Measurements from ENCODE around the gene TRPM5. TPM values are rescaled to one million over a fixed set of nuclear protein-coding genes. Genes with fewer than 3 reads are reported as not detected.
"Not testable (repeated sequence)": the region's sequence is repeated elsewhere in the genome, so short reads cannot be mapped to it uniquely, and the experiment has no call there.

TRPM5 gene
- total and polyA plus RNA-seq, 2 experiments from 2014 or later, result not detected

- TF ChIP-seq JUNB (IDR thresholded peaks at IDR 0.05; ENCODE audit: unreplicated experiment) (no peak), POLR2AphosphoS5 (IDR thresholded peaks at IDR 0.05; ENCODE audit: low read depth) (no peak), NANOG (IDR thresholded peaks at IDR 0.05; ENCODE audit: borderline replicate concordance) (no peak), EZH2phosphoT487 (IDR thresholded peaks at IDR 0.05; ENCODE audit: unreplicated experiment) (no peak), ETS1 (IDR thresholded peaks at IDR 0.05) (no peak)
These were observed 37.9 kb upstream of the TRPM5 start (continued) for GRCh38 chr11:2482204-2482603.

- TF ChIP-seq EZH2 (IDR thresholded peaks at IDR 0.05; ENCODE audit: low read depth, unreplicated experiment), result no peak
- TF ChIP-seq ETS1 (IDR thresholded peaks at IDR 0.05), result no peak
- no peak for TF ChIP-seq NANOG (IDR thresholded peaks at IDR 0.05; ENCODE audit: borderline replicate concordance)
- no peak for TF ChIP-seq ZNF114 (CRISPR knock-in tag; IDR thresholded peaks at IDR 0.05)
- Histone ChIP-seq H3F3A (replicated peaks; ENCODE audit: low read depth) (no peaks in the 10 kb centered on the region), H3K36me3 (ENCODE audit: insufficient read depth) (no peaks in the 10 kb centered on the region), H3K9me2 (ENCODE audit: insufficient read depth) (0 out of 2 replicates have a peak, but pooled peaks cover 3% of the 10 kb centered on the region), H4K20me1 (replicated peaks; ENCODE audit: insufficient read depth) (no peaks in the 10 kb centered on the region), H3K4me2 (no peak overlapping the region), H3K79me2 (replicated peaks; ENCODE audit: insufficient read depth) (no peaks in the 10 kb centered on the region), H3K27ac (ENCODE audit: low read depth) (no peak overlapping the region), H3K4me1 (ENCODE audit: insufficient read depth) (no peaks in the 10 kb centered on the region), H3K4me3 (no peak overlapping the region), H3K27me3 (ENCODE audit: insufficient read depth) (peaks cover 74% of the 10 kb centered on the region), H2AFZ (no peak overlapping the region)
- H3K4me3 Mint-ChIP-seq, result no peak overlapping the region
- H3K36me3 Mint-ChIP-seq (ENCODE audit: low read depth), result peaks cover 13% of the 10 kb centered on the region
- no peaks in the 10 kb centered on the region for H3K4me1 Mint-ChIP-seq
- ATAC-seq (no peak), DNase-seq (ENCODE audit: low spot score) (no peak)
- peaks cover 46% of the 10 kb centered on the region for H3K9me3 Mint-ChIP-seq
- no peak overlapping the region for H3K27ac Mint-ChIP-seq
- peaks cover 70% of the 10 kb centered on the region for H3K27me3 Mint-ChIP-seq (ENCODE audit: insufficient read depth, low read depth, poor library complexity)
These were observed 36.9 kb upstream of the TRPM5 start for GRCh38 chr11:2481253-2481652.

- no peaks in the 10 kb centered on the region for H3K36me3 ChIP-seq (ENCODE audit: insufficient read depth)
- H3K4me1 ChIP-seq (ENCODE audit: insufficient read depth), result no peaks in the 10 kb centered on the region
- no peak overlapping the region for H3K27ac ChIP-seq (ENCODE audit: low read depth)
- H3K9me3 Mint-ChIP-seq, result peaks cover 46% of the 10 kb centered on the region
- DNase-seq (ENCODE audit: low spot score), result no peak
- peaks cover 74% of the 10 kb centered on the region for H3K27me3 ChIP-seq (ENCODE audit: insufficient read depth)
- H2AFZ ChIP-seq, result no peak overlapping the region
- TF ChIP-seq ZNF114 (CRISPR knock-in tag; IDR thresholded peaks at IDR 0.05) (no peak), ETS1 (IDR thresholded peaks at IDR 0.05) (no peak), CREB1 (CRISPR knock-in tag; IDR thresholded peaks at IDR 0.05; ENCODE audit: low read depth) (no peak), CTCF (conservative IDR thresholded peaks at IDR 0.05; ENCODE audit: low read depth in 2 of 2) (no peak), POLR2AphosphoS5 (IDR thresholded peaks at IDR 0.05; ENCODE audit: low read depth) (no peak)
- no peak overlapping the region for H3K4me3 Mint-ChIP-seq
- H3K4me3 ChIP-seq, result no peak overlapping the region
- H4K20me1 ChIP-seq (replicated peaks; ENCODE audit: insufficient read depth), result no peaks in the 10 kb centered on the region
- H3K4me2 ChIP-seq, result no peak overlapping the region
- 0 out of 2 replicates have a peak, but pooled peaks cover under 1% of the 10 kb centered on the region for H3K9me2 ChIP-seq (ENCODE audit: insufficient read depth)
- H3K36me3 Mint-ChIP-seq (ENCODE audit: low read depth), result peaks cover 13% of the 10 kb centered on the region
- H3K4me1 Mint-ChIP-seq, result no peaks in the 10 kb centered on the region
- peaks cover 70% of the 10 kb centered on the region for H3K27me3 Mint-ChIP-seq (ENCODE audit: insufficient read depth, low read depth, poor library complexity)
- no peak overlapping the region for H3K27ac Mint-ChIP-seq
- no peaks in the 10 kb centered on the region for H3F3A ChIP-seq (replicated peaks; ENCODE audit: low read depth)
- no peaks in the 10 kb centered on the region for H3K79me2 ChIP-seq (replicated peaks; ENCODE audit: insufficient read depth)
- no peak for ATAC-seq
These were observed 36.5 kb upstream of the TRPM5 start for GRCh38 chr11:2480874-2481220.

GRCh38 chr11:2480067-2480873 is 36.0 kb upstream of the TRPM5 start:
- not testable (repeated sequence) for H3K36me3 ChIP-seq (ENCODE audit: insufficient read depth); H3K4me1 ChIP-seq (ENCODE audit: insufficient read depth); H4K20me1 ChIP-seq (replicated peaks; ENCODE audit: insufficient read depth); H3K79me2 ChIP-seq (replicated peaks; ENCODE audit: insufficient read depth); H3K27ac Mint-ChIP-seq; DNase-seq (ENCODE audit: low spot score); ATAC-seq; H3K4me2 ChIP-seq; H2AFZ ChIP-seq; H3K4me3 ChIP-seq; H3K4me3 Mint-ChIP-seq; H3F3A ChIP-seq (replicated peaks; ENCODE audit: low read depth); H3K4me1 Mint-ChIP-seq; H3K27ac ChIP-seq (ENCODE audit: low read depth); H3K9me2 ChIP-seq (ENCODE audit: insufficient read depth)
- peaks cover 71% of the 10 kb centered on the region for H3K27me3 Mint-ChIP-seq (ENCODE audit: insufficient read depth, low read depth, poor library complexity)
- H3K36me3 Mint-ChIP-seq (ENCODE audit: low read depth), result peaks cover 13% of the 10 kb centered on the region
- H3K9me3 Mint-ChIP-seq, result peaks cover 43% of the 10 kb centered on the region
- peaks cover 74% of the 10 kb centered on the region for H3K27me3 ChIP-seq (ENCODE audit: insufficient read depth)

All from GM23338 (cell line).